ENCODE results near the gene KIT.

DNA sequence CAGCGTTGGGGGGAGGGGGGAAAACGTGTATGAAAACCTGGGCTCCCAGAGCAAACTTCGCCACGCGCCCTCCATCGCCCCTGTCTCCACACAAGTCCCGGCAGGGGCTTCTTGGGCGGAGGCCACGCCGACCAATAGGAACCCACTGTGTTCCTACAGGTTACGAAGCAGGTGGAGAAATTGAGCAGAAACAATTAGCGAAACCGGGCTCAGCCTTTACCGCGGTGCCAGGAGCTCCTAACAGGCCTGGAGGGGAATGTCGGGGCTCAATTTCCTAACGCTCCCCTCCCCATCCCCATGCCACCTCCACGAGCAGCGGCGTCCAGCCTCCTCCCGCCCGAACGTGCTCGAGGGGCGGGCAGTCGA lies 589 bp upstream of the KIT start:
- TF ChIP-seq ZFX (IDR thresholded peaks at IDR 0.05; ENCODE audit: borderline replicate concordance) (no peak), CTCF (IDR thresholded peaks at IDR 0.05) (no peak)

Measured in 22Rv1 (cell line).